ENCODE data around the gene GMDS.

- TF ChIP-seq CTCF (IDR thresholded peaks at IDR 0.05; ENCODE audit: borderline replicate concordance, extremely low read depth, low read length, poor library complexity, severe bottlenecking) (no peak), EZH2 (IDR thresholded peaks at IDR 0.05; ENCODE audit: borderline replicate concordance, low read depth, low read length, severe bottlenecking) (no peak)
Observed at GRCh38 chr6:1703923-1704322, 541.5 kb downstream of the GMDS start.

Data from DND-41 (cell line).